HG03469 (cell line): ENCODE data around the gene PLCL1.
"Not testable (repeated sequence)": the region's sequence is repeated elsewhere in the genome, so short reads cannot be mapped to it uniquely, and the experiment has no call there.

Experiments
- ATAC-seq: cut with Tn5 transposase; IDR thresholded peaks from one replicate; pipeline ENCODE4 v1.9.1; 2021; ENCODE audit warnings: mild to moderate bottlenecking, moderate library complexity, moderate number of reproducible peaks; ENCODE audit not compliant: unreplicated experiment

PLCL1 gene

DNA sequence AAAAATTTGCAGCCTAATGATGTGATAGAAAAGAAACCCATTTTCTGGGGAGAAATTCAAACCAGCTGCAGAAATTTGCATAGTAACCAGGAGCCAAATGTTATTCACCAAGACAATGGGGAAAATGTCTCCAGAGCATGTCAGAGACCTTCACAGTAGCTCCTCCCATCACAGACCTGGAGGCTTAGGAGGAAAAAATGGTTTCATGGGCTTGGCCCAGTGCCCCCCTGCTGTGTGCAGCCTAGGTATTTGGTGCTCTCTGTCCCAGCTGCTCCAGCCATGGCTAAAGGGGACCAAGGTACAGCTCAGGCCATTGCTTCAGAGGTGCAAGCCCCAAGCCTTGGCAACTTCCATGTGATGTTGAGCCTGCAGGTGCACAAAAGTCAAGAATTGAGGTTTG lies 352.9 kb downstream of the PLCL1 start:
- ATAC-seq, result no peak

DNA sequence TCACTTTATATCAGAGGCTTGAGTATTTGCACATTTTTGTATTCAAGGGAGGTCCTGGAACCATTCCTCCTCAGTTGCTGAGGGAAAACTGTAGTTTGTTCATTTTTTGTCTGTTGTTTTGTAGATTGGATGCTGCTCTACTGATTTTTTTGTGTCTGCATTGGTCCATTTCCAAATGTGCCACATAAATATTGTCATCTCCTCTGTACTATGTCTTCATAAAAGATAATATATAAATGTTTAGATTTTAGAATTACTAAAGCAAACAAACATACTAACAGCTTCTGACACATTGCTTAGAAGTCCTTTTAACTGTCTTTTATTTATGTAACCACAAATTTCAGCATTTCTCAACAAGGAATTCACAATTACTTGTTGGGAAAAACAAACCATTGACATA lies 356.8 kb downstream of the PLCL1 start:
- no peak for ATAC-seq

DNA sequence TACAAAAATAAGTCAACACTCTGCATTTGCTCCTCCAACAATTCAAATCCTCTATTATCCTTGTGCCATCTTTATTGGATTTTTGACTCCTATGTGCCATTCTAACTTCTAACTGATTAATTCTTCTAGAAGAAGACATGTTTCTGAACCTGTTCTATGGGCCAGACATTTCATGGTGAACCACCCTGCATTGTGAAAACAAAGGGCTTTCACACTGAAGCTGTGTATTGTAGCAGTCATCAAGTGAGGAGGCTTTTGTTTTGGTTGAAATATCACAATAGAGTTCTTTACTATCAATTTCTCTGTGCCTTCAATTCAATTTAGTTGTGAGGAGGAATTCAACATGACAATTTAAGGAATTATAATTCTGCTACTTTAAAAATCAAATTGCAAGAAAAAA lies 357.9 kb downstream of the PLCL1 start:
- ATAC-seq, result no peak

DNA sequence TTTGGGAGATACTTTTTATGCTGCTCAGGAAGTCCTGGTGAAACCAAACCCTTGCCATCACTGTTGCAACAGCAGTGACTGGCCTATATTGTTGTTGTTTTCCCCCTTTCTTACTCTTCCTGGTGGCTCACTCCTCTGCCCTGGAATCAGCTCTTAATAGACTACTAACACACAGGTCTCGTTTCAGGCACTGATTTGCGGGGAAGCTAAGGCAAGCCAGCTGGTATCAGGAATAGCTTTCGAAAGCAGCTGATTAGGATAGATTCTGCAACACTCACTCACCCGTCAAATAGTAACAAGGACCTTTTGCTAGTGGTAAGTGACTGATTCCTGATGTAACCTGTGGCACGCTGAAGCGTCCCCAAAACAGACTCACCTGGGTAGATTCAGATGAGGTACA lies 360.4 kb downstream of the PLCL1 start:
- no peak for ATAC-seq

DNA sequence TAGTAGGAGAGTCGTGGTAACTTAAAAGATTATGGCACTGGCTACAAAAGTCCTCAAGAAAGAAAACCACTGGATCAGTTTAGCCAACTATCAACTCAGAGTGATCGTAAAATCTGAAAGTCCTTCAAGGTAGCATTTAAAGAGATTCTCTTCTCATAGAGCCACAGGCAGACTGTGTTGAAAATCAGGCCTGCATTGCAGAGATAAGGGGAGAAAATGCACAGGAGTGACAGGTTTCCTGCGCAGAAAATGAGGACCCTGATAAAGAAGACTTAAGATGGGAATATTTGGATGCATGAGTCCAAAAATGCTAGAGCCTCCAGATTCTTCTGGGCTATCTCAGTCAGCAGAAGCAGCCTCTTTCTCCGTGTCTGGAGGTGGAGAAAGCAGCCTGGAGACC lies 360.9 kb downstream of the PLCL1 start:
- no peak for ATAC-seq

DNA sequence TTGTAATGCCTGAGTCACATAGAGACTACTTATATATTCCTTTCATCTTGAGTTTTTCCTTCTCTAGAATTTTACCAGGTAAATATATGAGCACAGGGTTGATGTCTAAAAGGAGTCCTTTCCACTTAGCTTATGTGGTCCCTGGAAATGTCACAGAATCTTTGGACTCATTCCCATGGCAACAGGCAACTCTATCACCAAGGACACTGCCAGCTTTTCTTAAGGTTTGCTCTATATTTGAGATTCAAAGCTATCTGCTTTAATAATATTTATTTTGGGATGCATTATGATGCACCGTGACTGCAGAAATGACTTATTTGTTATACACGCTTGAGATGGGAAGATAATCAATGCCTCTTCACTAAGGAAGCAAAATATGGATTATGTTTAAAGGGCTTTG lies 363.0 kb downstream of the PLCL1 start:
- ATAC-seq, result no peak

DNA sequence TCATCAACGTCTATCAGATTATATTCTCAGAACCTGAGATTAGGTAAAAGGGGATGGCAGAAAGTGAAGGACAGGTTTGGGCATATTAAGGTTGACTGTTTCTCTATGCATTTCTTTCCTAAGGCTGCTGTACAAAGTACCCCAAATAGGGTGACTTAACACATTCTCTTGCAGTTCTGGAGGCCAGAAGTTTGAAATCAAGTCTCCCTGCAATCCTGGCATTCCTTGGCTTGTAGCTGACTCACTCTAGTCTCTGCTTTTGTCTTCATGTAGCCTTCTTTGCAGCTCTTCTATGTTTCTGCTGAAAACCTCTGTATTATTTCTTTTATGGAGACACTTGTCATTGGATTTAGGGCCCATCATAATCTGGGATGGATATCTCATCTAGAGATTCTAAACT lies 364.3 kb downstream of the PLCL1 start:
- no peak for ATAC-seq

DNA sequence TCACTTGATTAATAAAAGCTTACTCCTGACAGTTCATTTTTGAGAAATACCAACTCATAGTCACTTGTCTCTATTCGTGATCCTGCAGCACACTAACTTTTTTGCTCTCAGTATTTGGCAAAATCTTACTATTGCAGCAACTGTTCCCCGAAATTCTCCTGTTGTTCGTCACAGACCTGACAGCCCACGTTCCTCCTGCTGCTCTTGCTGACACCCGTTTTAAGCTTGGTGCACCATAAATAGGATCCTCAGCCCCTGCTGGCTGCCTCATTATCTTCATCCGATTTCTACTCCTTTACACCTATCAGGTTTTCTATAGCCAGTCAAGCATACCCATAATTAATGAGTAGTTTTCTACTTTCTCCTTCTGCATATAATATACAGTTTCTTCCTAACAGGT lies 368.8 kb downstream of the PLCL1 start:
- no peak for ATAC-seq

DNA sequence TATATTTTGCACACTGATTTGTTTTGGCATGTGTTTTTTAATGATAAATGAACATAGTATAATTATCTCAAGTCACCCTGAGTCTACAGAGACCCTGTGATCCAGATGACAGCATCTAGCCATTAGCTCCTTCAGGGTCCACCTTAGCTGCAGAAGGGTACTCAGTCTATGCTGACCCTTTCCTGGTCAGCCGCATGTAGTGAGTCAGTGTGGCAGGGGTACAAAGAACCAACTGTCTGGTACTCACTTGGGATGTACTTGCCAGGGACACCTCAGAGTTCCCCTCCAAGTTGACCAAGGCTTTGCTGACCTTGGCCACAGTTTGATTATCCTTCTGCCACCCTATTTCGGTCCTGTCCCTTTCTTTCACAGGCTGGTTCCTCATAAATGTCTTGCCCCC lies 369.5 kb downstream of the PLCL1 start:
- no peak for ATAC-seq

DNA sequence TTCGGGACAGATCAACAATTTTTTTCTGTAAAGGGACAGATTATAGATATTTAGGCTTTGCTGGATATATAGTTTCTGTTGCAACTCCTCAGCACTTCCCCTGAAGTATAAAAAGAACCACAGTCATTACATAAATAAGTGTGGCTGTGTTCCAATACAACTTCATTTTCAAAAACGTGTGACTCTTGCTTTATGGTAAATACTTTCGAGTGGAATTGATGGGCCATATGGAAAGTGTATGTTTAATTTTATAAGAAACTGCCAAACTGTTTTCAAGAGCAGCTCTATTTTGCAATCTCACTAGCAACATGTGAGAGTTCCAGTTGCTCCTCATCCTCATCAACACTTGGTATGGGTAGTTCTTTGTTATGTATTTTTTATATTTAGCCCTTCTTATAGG lies 370.9 kb downstream of the PLCL1 start:
- ATAC-seq, result no peak

DNA sequence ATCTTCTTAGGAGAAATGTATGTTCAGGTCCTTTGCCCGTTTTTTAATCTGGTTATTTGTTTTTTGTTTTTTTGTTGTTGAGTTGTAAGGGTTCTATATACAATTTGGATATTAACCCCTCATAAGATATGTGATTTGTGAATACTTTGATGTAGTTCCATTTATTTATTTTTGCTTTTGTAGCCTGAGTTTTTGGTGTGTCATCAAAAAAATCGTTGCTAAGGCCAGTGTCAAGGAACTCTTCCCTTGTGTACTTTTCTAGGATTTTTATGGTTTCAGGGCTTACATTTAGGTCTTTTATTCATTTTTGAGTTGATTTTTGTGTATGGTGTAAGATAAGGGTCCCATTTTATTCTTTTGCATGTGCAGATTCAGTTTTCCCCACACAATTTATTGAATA lies 372.6 kb downstream of the PLCL1 start:
- no peak for ATAC-seq

DNA sequence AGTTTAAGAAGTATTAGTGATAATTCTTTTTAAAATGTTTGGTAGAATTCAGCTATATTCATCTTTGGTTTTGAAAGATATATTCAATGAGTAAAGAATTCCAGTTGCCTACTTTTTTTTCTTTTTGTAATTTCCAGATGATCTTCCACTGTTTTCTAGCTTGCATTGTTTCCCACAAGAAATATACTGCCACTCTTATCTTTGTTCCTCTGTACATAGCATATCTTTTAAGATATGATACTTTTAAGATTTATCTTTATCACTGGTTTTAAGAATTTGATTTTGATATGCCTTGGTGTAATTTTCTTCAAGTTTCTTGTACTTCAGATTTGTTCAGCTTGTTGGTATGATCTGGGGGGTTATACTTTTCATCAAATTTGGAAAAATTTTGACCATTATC lies 374.4 kb downstream of the PLCL1 start:
- no peak for ATAC-seq

DNA sequence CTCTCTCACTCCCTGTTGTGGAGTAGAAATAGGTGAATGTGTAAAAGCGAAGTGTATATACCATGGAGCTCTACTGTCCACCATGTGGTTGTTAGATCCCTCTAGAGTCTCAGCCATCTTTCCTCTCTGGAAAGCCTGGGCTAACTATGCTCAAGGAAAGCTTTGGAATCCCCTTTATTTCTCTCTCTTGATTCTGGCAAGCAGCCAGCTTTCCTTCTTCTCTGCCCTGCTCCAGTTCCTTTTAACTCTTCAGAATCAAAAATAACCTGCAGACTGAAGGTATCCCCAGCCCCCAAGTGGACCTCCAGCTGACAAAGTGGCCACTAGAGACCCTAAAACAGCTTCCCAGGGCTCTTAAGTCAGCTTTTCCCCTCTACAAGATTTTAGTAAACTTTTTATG lies 381.9 kb downstream of the PLCL1 start:
- ATAC-seq, result no peak

DNA sequence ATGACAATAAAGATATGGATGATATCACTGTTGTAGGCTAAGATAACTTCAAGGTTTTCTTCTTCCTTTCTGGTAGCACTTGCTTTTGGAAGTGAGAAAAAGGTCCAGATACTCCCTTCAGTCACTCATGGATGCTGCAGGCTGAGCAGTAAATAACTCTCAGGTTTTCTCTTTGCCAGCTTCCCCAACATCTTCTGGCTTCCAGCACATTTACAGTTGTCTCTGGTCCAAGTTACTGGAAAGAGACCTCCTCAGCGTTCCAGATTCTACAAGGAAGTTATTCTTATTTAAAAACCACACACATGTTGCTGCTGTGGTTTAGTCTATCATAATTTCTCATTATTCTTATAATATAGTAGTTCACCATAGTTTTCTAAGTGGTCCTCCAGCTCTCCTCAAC lies 383.4 kb downstream of the PLCL1 start:
- no peak for ATAC-seq

DNA sequence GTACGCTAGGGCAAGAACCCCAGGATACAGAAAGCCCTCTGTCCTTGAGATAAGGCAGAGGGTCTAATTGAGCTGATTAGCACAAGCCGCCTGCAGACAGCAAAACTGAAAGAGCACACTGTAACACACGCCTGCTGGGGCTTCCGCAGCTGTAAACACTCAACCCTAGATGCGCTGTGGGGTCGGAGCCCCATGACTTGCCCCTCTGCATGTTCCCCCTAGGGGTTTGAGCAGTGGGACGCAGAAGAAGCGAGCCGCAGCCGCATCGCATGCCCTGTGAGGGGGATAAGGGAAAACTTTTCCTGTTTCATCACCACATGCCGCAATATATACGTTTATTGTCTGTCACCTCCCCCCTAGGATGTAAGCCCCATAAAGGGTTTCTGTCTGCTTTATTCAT lies 384.6 kb downstream of the PLCL1 start:
- no peak for ATAC-seq

DNA sequence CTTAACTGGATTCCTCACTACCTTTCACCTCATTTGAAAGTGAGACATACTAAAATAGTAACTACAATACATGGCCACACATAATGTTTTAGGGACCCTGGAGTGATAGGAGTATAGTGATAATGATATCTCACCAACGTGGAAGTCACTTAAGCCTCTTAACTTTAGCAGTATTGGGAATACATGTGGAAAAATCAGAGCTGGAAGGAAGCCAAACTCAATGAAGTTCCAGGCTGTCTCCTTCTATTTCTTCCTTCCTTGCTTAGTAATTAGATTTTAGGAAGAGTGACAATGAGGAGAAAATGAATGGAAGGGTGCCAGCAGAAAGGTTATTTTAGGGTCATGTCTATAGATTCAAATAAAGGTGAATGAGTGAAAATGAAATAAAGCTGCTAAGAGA lies 387.3 kb downstream of the PLCL1 start:
- ATAC-seq, result no peak

DNA sequence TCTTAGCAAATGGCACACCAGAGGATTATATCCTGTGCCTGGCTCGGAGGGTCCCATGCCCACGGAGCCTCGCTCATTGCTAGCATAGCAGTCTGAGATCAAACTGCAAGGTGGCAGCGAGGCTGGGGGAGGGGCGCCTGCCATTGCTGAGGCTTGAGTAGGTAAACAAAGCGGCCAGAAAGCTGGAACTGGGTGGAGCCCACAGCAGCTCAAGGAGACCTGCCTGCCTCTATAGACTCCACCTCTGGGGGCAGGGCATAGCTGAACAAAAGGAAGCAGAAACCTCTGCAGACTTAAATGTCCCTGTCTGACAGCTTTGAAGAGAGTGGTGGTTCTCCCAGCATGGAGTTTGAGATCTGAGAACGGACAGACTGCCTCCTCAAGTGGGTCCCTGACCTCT lies 392.2 kb downstream of the PLCL1 start:
- ATAC-seq, result not testable (repeated sequence)
